HepG2 (cell line): ENCODE measurements around the gene SMURF1. TPM values are rescaled to one million over a fixed set of nuclear protein-coding genes. Genes with fewer than 3 reads are reported as not detected.
A peak's percentile ranks its signal among the peaks of the same experiment; 100 is the strongest.

Experiments
- AGO1 ChIP-seq: fragments of 200-400 bp; formaldehyde crosslinking; IDR thresholded peaks from 2 replicates; pipeline ENCODE4 v1.6.1; 2017; ENCODE audit warnings: mild to moderate bottlenecking, low read depth, low read length, moderate library complexity; ENCODE audit not compliant: poor library complexity, severe bottlenecking
- CTCF ChIP-seq: sonication (generic); formaldehyde crosslinking; IDR thresholded peaks from 2 replicates; pipeline ENCODE4 v1.5.0; 2020; ENCODE audit warnings: mild to moderate bottlenecking, missing genetic modification reagents, moderate library complexity
- FOSL2 ChIP-seq: sonication (generic); formaldehyde crosslinking; IDR thresholded peaks from 2 replicates; pipeline ENCODE4 v1.4.0; 2020; ENCODE audit warnings: missing genetic modification reagents
- FOXA3 ChIP-seq: IDR thresholded peaks from 2 replicates; pipeline ENCODE4 v1.6.1; 2016; ENCODE audit warnings: missing genetic modification reagents, missing compliant biosample characterization
- FOXP4 ChIP-seq: sonication (generic); formaldehyde crosslinking; IDR thresholded peaks from 2 replicates; pipeline ENCODE4 v1.4.0; 2020; ENCODE audit warnings: missing genetic modification reagents
- GATAD2A ChIP-seq: IDR thresholded peaks from 2 replicates; pipeline ENCODE4 v1.6.1; 2016
- HNF4A ChIP-seq: sonication (generic); formaldehyde crosslinking; IDR thresholded peaks from 2 replicates; pipeline ENCODE4 v1.4.0; 2020; ENCODE audit warnings: missing genetic modification reagents
- IKZF1 ChIP-seq: fragments of 450-650 bp; IDR thresholded peaks from 2 replicates; pipeline ENCODE4 v1.7.1; 2016
- MTF1 ChIP-seq: sonication (generic); formaldehyde crosslinking; IDR thresholded peaks from 2 replicates; pipeline ENCODE4 v1.5.0; 2020; ENCODE audit warnings: missing genetic modification reagents
- SSRP1 ChIP-seq: IDR thresholded peaks from 2 replicates; pipeline ENCODE4 v1.6.1; 2016; ENCODE audit warnings: control low read depth
- TARDBP ChIP-seq: sonication (generic); formaldehyde crosslinking; IDR thresholded peaks from 2 replicates; pipeline ENCODE4 v1.8.0; 2022; ENCODE audit warnings: mild to moderate bottlenecking, missing genetic modification reagents
- TCF7 ChIP-seq: sonication (generic); IDR thresholded peaks from 2 replicates; pipeline ENCODE4 v1.6.1; 2016; ENCODE audit warnings: antibody characterized with exemption, low read depth
- YEATS2 ChIP-seq: sonication (generic); formaldehyde crosslinking; IDR thresholded peaks from 2 replicates; pipeline ENCODE4 v1.4.0; 2020; ENCODE audit warnings: missing genetic modification reagents, borderline replicate concordance
- ZNF407 ChIP-seq: sonication (generic); formaldehyde crosslinking; IDR thresholded peaks from one replicate; pipeline ENCODE4 v1.5.1; 2020; ENCODE audit warnings: mild to moderate bottlenecking, missing genetic modification reagents; ENCODE audit errors: not compliant biosample characterization
- ZNF775 ChIP-seq: sonication (generic); formaldehyde crosslinking; IDR thresholded peaks from 2 replicates; pipeline ENCODE4 v1.4.0; 2020; ENCODE audit warnings: missing genetic modification reagents, mild to moderate bottlenecking, moderate library complexity, borderline replicate concordance
- polyA plus RNA-seq, 8 experiments: library from polyadenylated mRNA; depleted of rRNA in 3 of 8; stranded (reverse) in 7 of 8; unstranded in 1 of 8; fragments of >200 nt; fragmentation: Illumina TruSeq in 4 of 8; extraction: Trizol in 4 of 8; gene quantifications; 2 replicates each; pipeline versions ENCODE4 v1.2.1 to v1.2.3, GENCODE V29; 2011 to 2016; ENCODE audit warnings: low read depth in 4 of 8, missing spikeins in 1 of 8, mixed read lengths in 1 of 8; ENCODE audit not compliant: insufficient read depth in 1 of 8
- total RNA-seq, 5 experiments: library from RNA; depleted of rRNA; stranded (reverse); fragments of >200 nt; fragmentation: Illumina TruSeq; extraction: Trizol; gene quantifications; 2 replicates each; pipeline ENCODE4 v1.2.3, GENCODE V29; 2016; ENCODE audit warnings: low read depth in 1 of 5

Gene SMURF1
- total and polyA plus RNA-seq, 2 of the 13 experiments (the other 11 are each of a cell fraction or from before 2014, with no cell fraction given) = 8.3 to 11.1 TPM

- peak; percentile 14; the same call in 1 of the 2 replicates for TF ChIP-seq FOXP4 (CRISPR knock-in tag)
- no peak for TF ChIP-seq MTF1 (CRISPR knock-in tag)
- 0 out of 2 replicates have a peak, but pooled peaks have one; percentile 45 for TF ChIP-seq TCF7
- TF ChIP-seq IKZF1 = no peak
- peak; percentile 21 for TF ChIP-seq FOSL2 (CRISPR knock-in tag)
- peak; percentile 26; the same call in 1 of the 2 replicates for TF ChIP-seq GATAD2A (CRISPR knock-in tag)
- TF ChIP-seq YEATS2 = no peak
- TF ChIP-seq ZNF407 = peak; percentile 46
- no peak for TF ChIP-seq SSRP1
- TF ChIP-seq AGO1 = no peak
- TF ChIP-seq HNF4A (CRISPR knock-in tag) = 0 out of 2 replicates have a peak, but pooled peaks have one; percentile 29
- TF ChIP-seq CTCF = no peak
- TF ChIP-seq TARDBP (CRISPR knock-in tag) = peak; percentile 36; the same call in 1 of the 2 replicates
- no peak for TF ChIP-seq ZNF775
- peak; percentile 51; the same call in 1 of the 2 replicates for TF ChIP-seq FOXA3
These were observed 34.5 kb downstream of the SMURF1 start (continued) for GRCh38 chr7:99109108-99110051.
